WTC11 (cell line): Measurements from ENCODE around the gene GCDH. TPM values are rescaled to one million over a fixed set of nuclear protein-coding genes. Genes with fewer than 3 reads are reported as not detected.

ENCODE experiments used
- ATAC-seq: fragments of 200-7000 bp; cut with Tn5 transposase; 2 replicates; pipeline ENCODE4 v1.10.0; 2021; ENCODE audit warnings: mild to moderate bottlenecking, moderate library complexity
- CTCF ChIA-PET: fragments of 300-600 bp; sonication (Branson Sonifier 250); formaldehyde crosslinking; loops from one replicate; lab custom pipeline; 2021; ENCODE audit warnings: antibody characterized with exemption; lab: Charles Lee
- POLR2A ChIA-PET: fragments of 350-600 bp; sonication (Branson Sonifier 250); formaldehyde crosslinking; loops from one replicate; lab custom pipeline; 2021; ENCODE audit warnings: antibody characterized with exemption; lab: Charles Lee
- DNase-seq: peaks from one replicate; pipeline ENCODE4 v3.0.0; 2021; ENCODE audit warnings: low spot score
- H3K27ac Mint-ChIP-seq: 2 replicates; pipeline ENCODE4 v1.8.0; 2021; ENCODE audit warnings: mixed read lengths
- H3K27me3 Mint-ChIP-seq: 2 replicates; pipeline ENCODE4 v1.8.0; 2021; ENCODE audit warnings: low read depth, mild to moderate bottlenecking, moderate library complexity, mixed read lengths
- H3K36me3 Mint-ChIP-seq: 2 replicates; pipeline ENCODE4 v1.8.0; 2021; ENCODE audit warnings: mixed read lengths
- H3K4me1 Mint-ChIP-seq: 2 replicates; pipeline ENCODE4 v1.8.0; 2022; ENCODE audit warnings: mixed read lengths
- H3K4me3 Mint-ChIP-seq: 2 replicates; pipeline ENCODE4 v1.8.0; 2021; ENCODE audit warnings: mild to moderate bottlenecking, moderate library complexity, mixed read lengths
- H3K9me3 Mint-ChIP-seq: 2 replicates; pipeline ENCODE4 v1.8.0; 2021; ENCODE audit warnings: mixed read lengths
- ATF1 ChIP-seq: sonication (generic); formaldehyde crosslinking; IDR thresholded peaks from 2 replicates; pipeline ENCODE4 v1.8.1; 2023; ENCODE audit warnings: mild to moderate bottlenecking, moderate library complexity, missing genetic modification reagents
- CREM ChIP-seq: sonication (generic); formaldehyde crosslinking; IDR thresholded peaks from 2 replicates; pipeline ENCODE4 v1.8.1; 2022; ENCODE audit warnings: mild to moderate bottlenecking, missing genetic modification reagents, moderate library complexity
- EMX1 ChIP-seq: fragments of 250-450 bp; sonication (Bioruptor Pico); IDR thresholded peaks from 2 replicates; pipeline ENCODE4 v1.8.0; 2021; ENCODE audit warnings: mild to moderate bottlenecking
- ESRRA ChIP-seq: sonication (generic); formaldehyde crosslinking; IDR thresholded peaks from 2 replicates; pipeline ENCODE4 v1.8.1; 2022; ENCODE audit warnings: mild to moderate bottlenecking, missing genetic modification reagents, borderline replicate concordance
- FOXK1 ChIP-seq: sonication (generic); formaldehyde crosslinking; IDR thresholded peaks from 2 replicates; pipeline ENCODE4 v1.8.0; 2022; ENCODE audit warnings: mild to moderate bottlenecking, moderate library complexity, missing genetic modification reagents
- FOXP1 ChIP-seq: sonication (generic); formaldehyde crosslinking; IDR thresholded peaks from 2 replicates; pipeline ENCODE4 v1.8.0; 2022; ENCODE audit warnings: missing genetic modification reagents, mild to moderate bottlenecking, moderate library complexity, borderline replicate concordance
- GTF2I ChIP-seq: fragments of 250-450 bp; sonication (Bioruptor Pico); conservative IDR thresholded peaks from 2 replicates; pipeline ENCODE4 v1.4.0; 2021; ENCODE audit warnings: mild to moderate bottlenecking
- JAZF1 ChIP-seq: fragments of 250-450 bp; sonication (Bioruptor Pico); IDR thresholded peaks from 2 replicates; pipeline ENCODE4 v1.9.0; 2021; ENCODE audit warnings: moderate library complexity, mild to moderate bottlenecking, inconsistent platforms
- MYBL2 ChIP-seq: sonication (generic); formaldehyde crosslinking; IDR thresholded peaks from 2 replicates; pipeline ENCODE4 v1.8.1; 2023; ENCODE audit warnings: mild to moderate bottlenecking, moderate library complexity, missing genetic modification reagents
- NFATC4 ChIP-seq: fragments of 250-450 bp; sonication (Bioruptor Pico); IDR thresholded peaks from 2 replicates; pipeline ENCODE4 v1.9.0; 2021; ENCODE audit warnings: mild to moderate bottlenecking
- NFE2L1 ChIP-seq: sonication (generic); formaldehyde crosslinking; IDR thresholded peaks from 2 replicates; pipeline ENCODE4 v1.8.1; 2023; ENCODE audit warnings: missing genetic modification reagents
- NR1H2 ChIP-seq: sonication (generic); formaldehyde crosslinking; IDR thresholded peaks from 2 replicates; pipeline ENCODE4 v1.9.0; 2021; ENCODE audit warnings: mild to moderate bottlenecking, moderate library complexity, missing genetic modification reagents
- SMAD3 ChIP-seq: sonication (generic); formaldehyde crosslinking; IDR thresholded peaks from 2 replicates; pipeline ENCODE4 v1.8.0; 2022; ENCODE audit warnings: missing genetic modification reagents, mild to moderate bottlenecking, borderline replicate concordance
- TEAD1 ChIP-seq: sonication (generic); formaldehyde crosslinking; IDR thresholded peaks from 2 replicates; pipeline ENCODE4 v1.8.0; 2022; ENCODE audit warnings: mild to moderate bottlenecking, missing genetic modification reagents
- TEAD4 ChIP-seq: sonication (generic); formaldehyde crosslinking; IDR thresholded peaks from 2 replicates; pipeline ENCODE4 v1.8.0; 2022; ENCODE audit warnings: mild to moderate bottlenecking, missing genetic modification reagents
- ZNF138 ChIP-seq: sonication (generic); formaldehyde crosslinking; conservative IDR thresholded peaks from 2 replicates; pipeline ENCODE4 v1.8.1; 2022; ENCODE audit warnings: mild to moderate bottlenecking, moderate library complexity, missing genetic modification reagents
- ZNF423 ChIP-seq: fragments of 250-450 bp; sonication (Bioruptor Pico); IDR thresholded peaks from 2 replicates; pipeline ENCODE4 v2.1.2; 2022; ENCODE audit warnings: mild to moderate bottlenecking, moderate library complexity
- total RNA-seq: library from RNA; stranded (reverse); gene quantifications from 3 replicates; pipeline ENCODE4 v1.2.3, GENCODE V29; 2021
- TF ChIP-seq, protein P1 (sequence below): sonication (generic); formaldehyde crosslinking; IDR thresholded peaks from 2 replicates; pipeline ENCODE4 v1.8.1; 2022; ENCODE audit warnings: low read depth, mild to moderate bottlenecking, moderate library complexity, missing genetic modification reagents, borderline replicate concordance
- TF ChIP-seq, protein P2 (sequence below): sonication (generic); formaldehyde crosslinking; IDR thresholded peaks from 2 replicates; pipeline ENCODE4 v1.8.1; 2023; ENCODE audit warnings: mild to moderate bottlenecking, missing genetic modification reagents, moderate library complexity
- TF ChIP-seq, protein P3 (sequence below): sonication (generic); formaldehyde crosslinking; IDR thresholded peaks from 2 replicates; pipeline ENCODE4 v1.8.1; 2023; ENCODE audit warnings: mild to moderate bottlenecking, moderate library complexity, missing genetic modification reagents
- TF ChIP-seq, protein P4 (sequence below): sonication (generic); formaldehyde crosslinking; conservative IDR thresholded peaks from 2 replicates; pipeline ENCODE4 v1.8.1; 2023; ENCODE audit warnings: mild to moderate bottlenecking, low read depth, missing genetic modification reagents, moderate library complexity
- TF ChIP-seq, protein P5 (sequence below): sonication (generic); formaldehyde crosslinking; IDR thresholded peaks from 2 replicates; pipeline ENCODE4 v1.8.1; 2023; ENCODE audit warnings: mild to moderate bottlenecking, missing genetic modification reagents, borderline replicate concordance

GCDH gene
- total RNA-seq, 1 experiment from 2014 or later = 69.0 TPM

DNA sequence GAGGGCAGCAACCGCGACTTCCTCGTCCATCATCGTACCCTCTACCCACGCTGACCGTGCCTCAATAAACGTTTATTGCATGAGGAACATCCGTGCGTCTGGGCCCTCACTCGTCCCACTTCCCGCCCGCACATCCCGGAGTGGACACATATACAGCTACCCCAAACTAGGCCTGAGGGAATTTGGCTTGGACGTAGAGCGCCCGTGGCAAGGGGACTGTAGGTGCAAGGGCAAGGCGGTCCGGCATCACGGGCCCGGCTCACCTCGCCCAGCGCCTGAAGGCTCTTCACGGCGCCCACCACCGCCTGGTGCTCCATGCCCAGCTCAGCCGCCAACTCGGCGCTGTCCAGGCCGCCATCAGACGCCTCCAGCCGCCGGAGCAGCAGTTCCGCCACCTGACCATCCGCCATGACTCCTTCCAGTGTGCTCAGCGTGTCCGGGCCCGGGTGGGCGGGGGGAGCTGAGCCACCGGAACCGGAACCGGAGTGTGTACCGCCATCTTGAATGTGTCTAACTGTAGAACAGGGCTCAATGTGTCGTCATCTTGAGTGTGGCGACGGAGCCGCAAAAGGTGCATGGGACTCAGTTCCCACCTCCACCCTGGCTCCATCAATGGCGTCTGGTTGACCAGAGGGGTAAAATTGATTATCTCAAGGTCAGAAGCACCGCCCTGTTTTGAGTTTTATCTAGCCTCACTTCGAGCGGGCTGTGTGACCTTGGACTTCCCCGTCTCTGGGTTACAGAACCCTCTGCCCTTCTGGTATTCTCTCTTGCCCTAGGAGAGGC is 42.5 kb downstream of the GCDH start, which contains the start of gene FARSA (continued):
- TF ChIP-seq, protein P1, sequence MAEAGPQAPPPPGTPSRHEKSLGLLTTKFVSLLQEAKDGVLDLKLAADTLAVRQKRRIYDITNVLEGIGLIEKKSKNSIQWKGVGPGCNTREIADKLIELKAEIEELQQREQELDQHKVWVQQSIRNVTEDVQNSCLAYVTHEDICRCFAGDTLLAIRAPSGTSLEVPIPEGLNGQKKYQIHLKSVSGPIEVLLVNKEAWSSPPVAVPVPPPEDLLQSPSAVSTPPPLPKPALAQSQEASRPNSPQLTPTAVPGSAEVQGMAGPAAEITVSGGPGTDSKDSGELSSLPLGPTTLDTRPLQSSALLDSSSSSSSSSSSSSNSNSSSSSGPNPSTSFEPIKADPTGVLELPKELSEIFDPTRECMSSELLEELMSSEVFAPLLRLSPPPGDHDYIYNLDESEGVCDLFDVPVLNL = no peak
- TF ChIP-seq FOXK1 (CRISPR knock-in tag) (peak; percentile 82), ATF1 (CRISPR knock-in tag) (no peak), FOXP1 (CRISPR knock-in tag) (peak; percentile 51; the same call in 1 of the 2 replicates), TEAD1 (CRISPR knock-in tag) (peak; percentile 34), NFE2L1 (CRISPR knock-in tag) (0 out of 2 replicates have a peak, but pooled peaks have one; percentile 45), NFATC4 (CRISPR knock-in tag) (no peak), ESRRA (CRISPR knock-in tag) (no peak; the same call in 1 of the 2 replicates), CREM (peak; percentile 63; the same call in 1 of the 2 replicates), ZNF423 (CRISPR knock-in tag) (no peak)
- TF ChIP-seq, protein P2, sequence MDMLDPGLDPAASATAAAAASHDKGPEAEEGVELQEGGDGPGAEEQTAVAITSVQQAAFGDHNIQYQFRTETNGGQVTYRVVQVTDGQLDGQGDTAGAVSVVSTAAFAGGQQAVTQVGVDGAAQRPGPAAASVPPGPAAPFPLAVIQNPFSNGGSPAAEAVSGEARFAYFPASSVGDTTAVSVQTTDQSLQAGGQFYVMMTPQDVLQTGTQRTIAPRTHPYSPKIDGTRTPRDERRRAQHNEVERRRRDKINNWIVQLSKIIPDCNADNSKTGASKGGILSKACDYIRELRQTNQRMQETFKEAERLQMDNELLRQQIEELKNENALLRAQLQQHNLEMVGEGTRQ (CRISPR knock-in tag) = peak; percentile 76
- TF ChIP-seq, protein P3, sequence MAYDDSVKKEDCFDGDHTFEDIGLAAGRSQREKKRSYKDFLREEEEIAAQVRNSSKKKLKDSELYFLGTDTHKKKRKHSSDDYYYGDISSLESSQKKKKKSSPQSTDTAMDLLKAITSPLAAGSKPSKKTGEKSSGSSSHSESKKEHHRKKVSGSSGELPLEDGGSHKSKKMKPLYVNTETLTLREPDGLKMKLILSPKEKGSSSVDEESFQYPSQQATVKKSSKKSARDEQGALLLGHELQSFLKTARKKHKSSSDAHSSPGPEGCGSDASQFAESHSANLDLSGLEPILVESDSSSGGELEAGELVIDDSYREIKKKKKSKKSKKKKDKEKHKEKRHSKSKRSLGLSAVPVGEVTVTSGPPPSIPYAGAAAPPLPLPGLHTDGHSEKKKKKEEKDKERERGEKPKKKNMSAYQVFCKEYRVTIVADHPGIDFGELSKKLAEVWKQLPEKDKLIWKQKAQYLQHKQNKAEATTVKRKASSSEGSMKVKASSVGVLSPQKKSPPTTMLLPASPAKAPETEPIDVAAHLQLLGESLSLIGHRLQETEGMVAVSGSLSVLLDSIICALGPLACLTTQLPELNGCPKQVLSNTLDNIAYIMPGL (CRISPR knock-in tag) = 0 out of 2 replicates have a peak, but pooled peaks have one; percentile 48

DNA sequence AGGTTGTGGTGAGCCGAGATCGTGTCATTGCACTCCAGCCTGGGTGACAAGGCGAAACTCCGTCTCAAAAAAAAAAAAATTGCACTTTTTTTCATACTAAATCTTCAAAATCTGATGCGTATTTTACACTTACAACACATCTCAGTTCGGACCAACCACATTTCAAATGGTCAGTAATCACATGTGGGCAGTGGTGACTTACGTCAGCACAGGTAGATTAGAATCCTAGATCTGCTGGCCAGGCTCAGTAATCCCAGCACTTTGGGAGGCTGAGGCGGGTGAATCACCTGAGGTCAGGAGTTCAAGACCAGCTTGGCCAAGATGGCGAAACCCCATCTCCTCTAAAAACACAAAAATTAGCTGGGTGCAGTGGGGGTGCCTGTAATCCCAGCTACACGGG is 44.1 kb downstream of the GCDH start:
- POLR2A ChIA-PET = no interaction called here
- DNase-seq = no peak
- TF ChIP-seq NR1H2 (CRISPR knock-in tag) (no peak), NFATC4 (CRISPR knock-in tag) (no peak), ESRRA (CRISPR knock-in tag) (no peak), GTF2I (no peak), TEAD4 (CRISPR knock-in tag) (no peak), MYBL2 (no peak), SMAD3 (no peak), JAZF1 (no peak), ZNF138 (CRISPR knock-in tag) (no peak), EMX1 (no peak)
- TF ChIP-seq, protein P1 = no peak
- TF ChIP-seq, protein P4, sequence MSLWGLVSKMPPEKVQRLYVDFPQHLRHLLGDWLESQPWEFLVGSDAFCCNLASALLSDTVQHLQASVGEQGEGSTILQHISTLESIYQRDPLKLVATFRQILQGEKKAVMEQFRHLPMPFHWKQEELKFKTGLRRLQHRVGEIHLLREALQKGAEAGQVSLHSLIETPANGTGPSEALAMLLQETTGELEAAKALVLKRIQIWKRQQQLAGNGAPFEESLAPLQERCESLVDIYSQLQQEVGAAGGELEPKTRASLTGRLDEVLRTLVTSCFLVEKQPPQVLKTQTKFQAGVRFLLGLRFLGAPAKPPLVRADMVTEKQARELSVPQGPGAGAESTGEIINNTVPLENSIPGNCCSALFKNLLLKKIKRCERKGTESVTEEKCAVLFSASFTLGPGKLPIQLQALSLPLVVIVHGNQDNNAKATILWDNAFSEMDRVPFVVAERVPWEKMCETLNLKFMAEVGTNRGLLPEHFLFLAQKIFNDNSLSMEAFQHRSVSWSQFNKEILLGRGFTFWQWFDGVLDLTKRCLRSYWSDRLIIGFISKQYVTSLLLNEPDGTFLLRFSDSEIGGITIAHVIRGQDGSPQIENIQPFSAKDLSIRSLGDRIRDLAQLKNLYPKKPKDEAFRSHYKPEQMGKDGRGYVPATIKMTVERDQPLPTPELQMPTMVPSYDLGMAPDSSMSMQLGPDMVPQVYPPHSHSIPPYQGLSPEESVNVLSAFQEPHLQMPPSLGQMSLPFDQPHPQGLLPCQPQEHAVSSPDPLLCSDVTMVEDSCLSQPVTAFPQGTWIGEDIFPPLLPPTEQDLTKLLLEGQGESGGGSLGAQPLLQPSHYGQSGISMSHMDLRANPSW = no peak
- TF ChIP-seq, protein P5, sequence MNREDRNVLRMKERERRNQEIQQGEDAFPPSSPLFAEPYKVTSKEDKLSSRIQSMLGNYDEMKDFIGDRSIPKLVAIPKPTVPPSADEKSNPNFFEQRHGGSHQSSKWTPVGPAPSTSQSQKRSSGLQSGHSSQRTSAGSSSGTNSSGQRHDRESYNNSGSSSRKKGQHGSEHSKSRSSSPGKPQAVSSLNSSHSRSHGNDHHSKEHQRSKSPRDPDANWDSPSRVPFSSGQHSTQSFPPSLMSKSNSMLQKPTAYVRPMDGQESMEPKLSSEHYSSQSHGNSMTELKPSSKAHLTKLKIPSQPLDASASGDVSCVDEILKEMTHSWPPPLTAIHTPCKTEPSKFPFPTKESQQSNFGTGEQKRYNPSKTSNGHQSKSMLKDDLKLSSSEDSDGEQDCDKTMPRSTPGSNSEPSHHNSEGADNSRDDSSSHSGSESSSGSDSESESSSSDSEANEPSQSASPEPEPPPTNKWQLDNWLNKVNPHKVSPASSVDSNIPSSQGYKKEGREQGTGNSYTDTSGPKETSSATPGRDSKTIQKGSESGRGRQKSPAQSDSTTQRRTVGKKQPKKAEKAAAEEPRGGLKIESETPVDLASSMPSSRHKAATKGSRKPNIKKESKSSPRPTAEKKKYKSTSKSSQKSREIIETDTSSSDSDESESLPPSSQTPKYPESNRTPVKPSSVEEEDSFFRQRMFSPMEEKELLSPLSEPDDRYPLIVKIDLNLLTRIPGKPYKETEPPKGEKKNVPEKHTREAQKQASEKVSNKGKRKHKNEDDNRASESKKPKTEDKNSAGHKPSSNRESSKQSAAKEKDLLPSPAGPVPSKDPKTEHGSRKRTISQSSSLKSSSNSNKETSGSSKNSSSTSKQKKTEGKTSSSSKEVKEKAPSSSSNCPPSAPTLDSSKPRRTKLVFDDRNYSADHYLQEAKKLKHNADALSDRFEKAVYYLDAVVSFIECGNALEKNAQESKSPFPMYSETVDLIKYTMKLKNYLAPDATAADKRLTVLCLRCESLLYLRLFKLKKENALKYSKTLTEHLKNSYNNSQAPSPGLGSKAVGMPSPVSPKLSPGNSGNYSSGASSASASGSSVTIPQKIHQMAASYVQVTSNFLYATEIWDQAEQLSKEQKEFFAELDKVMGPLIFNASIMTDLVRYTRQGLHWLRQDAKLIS = no peak
- TF ChIP-seq, protein P3 (CRISPR knock-in tag) = no peak

More for the DNA sequence above, 44.1 kb downstream of the GCDH start:
- Mint-ChIP-seq H3K4me1 (peaks cover 37% of the 10 kb centered on the region), H3K27ac (no peak overlapping the region), H3K9me3 (no peaks in the 10 kb centered on the region), H3K36me3 (peaks cover 29% of the 10 kb centered on the region), H3K27me3 (no peaks in the 10 kb centered on the region), H3K4me3 (no peak overlapping the region)
- CTCF ChIA-PET = no interaction called here
- no peak for ATAC-seq
